Measurements from ENCODE around the gene HLTF.
A peak's percentile ranks its signal among the peaks of the same experiment; 100 is the strongest.

The HLTF gene

GRCh38 chr3:149055575-149055974 is 30.8 kb downstream of the HLTF start:
- Mint-ChIP-seq H3K4me1 (no peaks in the 10 kb centered on the region), H3K9me3 (peaks cover 6% of the 10 kb centered on the region), H3K27ac (no peak overlapping the region), H3K27me3 (no peaks in the 10 kb centered on the region), H3K36me3 (peaks cover 61% of the 10 kb centered on the region), H3K4me3 (no peak overlapping the region)
- ATAC-seq = no peak

- H3K36me3 Mint-ChIP-seq = peaks cover 58% of the 10 kb centered on the region
- no peaks in the 10 kb centered on the region for H3K9me3 Mint-ChIP-seq
- H3K27me3 Mint-ChIP-seq = no peaks in the 10 kb centered on the region
- no peak overlapping the region for H3K27ac Mint-ChIP-seq
- ATAC-seq = no peak
- no peak overlapping the region for H3K4me3 Mint-ChIP-seq
- peaks cover 11% of the 10 kb centered on the region for H3K4me1 Mint-ChIP-seq
These were observed 41.8 kb downstream of the HLTF start for GRCh38 chr3:149044339-149045083.

GRCh38 chr3:149042789-149043386 is 43.4 kb downstream of the HLTF start:
- Mint-ChIP-seq H3K27me3 (no peaks in the 10 kb centered on the region), H3K27ac (peak overlapping the region; percentile 83), H3K4me3 (peak overlapping the region; percentile 62), H3K4me1 (peaks cover 11% of the 10 kb centered on the region), H3K36me3 (peaks cover 53% of the 10 kb centered on the region), H3K9me3 (no peaks in the 10 kb centered on the region)
- ATAC-seq = no peak

- peaks cover 26% of the 10 kb centered on the region for H3K36me3 Mint-ChIP-seq
- ATAC-seq = no peak
- H3K9me3 Mint-ChIP-seq = no peaks in the 10 kb centered on the region
These were observed 48.0 kb downstream of the HLTF start for GRCh38 chr3:149038322-149038721.

GRCh38 chr3:149037684-149038083 is 48.6 kb downstream of the HLTF start:
- Mint-ChIP-seq H3K27me3 (no peaks in the 10 kb centered on the region), H3K27ac (no peak overlapping the region), H3K4me3 (no peak overlapping the region), H3K36me3 (peaks cover 24% of the 10 kb centered on the region), H3K4me1 (peaks cover 3% of the 10 kb centered on the region), H3K9me3 (no peaks in the 10 kb centered on the region)
- ATAC-seq = no peak

More at GRCh38 chr3:149038322-149038721, 48.0 kb downstream of the HLTF start:
- Mint-ChIP-seq H3K27me3 (no peaks in the 10 kb centered on the region), H3K4me1 (peaks cover 10% of the 10 kb centered on the region), H3K4me3 (no peak overlapping the region), H3K27ac (no peak overlapping the region)

GRCh38 chr3:149031096-149031495 is 55.2 kb downstream of the HLTF start:
- Mint-ChIP-seq H3K4me1 (no peaks in the 10 kb centered on the region), H3K4me3 (no peak overlapping the region), H3K9me3 (no peaks in the 10 kb centered on the region), H3K36me3 (peaks cover 23% of the 10 kb centered on the region), H3K27me3 (no peaks in the 10 kb centered on the region), H3K27ac (no peak overlapping the region)
- no peak for ATAC-seq

GRCh38 chr3:149026718-149027117 is 59.6 kb downstream of the HLTF start:
- Mint-ChIP-seq H3K27ac (no peak overlapping the region), H3K36me3 (peaks cover 48% of the 10 kb centered on the region), H3K27me3 (no peaks in the 10 kb centered on the region), H3K4me1 (no peaks in the 10 kb centered on the region), H3K9me3 (no peaks in the 10 kb centered on the region), H3K4me3 (no peak overlapping the region)
- no peak for ATAC-seq

GRCh38 chr3:149023951-149024350 is 62.4 kb downstream of the HLTF start:
- no peaks in the 10 kb centered on the region for H3K4me1 Mint-ChIP-seq
- no peaks in the 10 kb centered on the region for H3K27me3 Mint-ChIP-seq
- no peak for ATAC-seq
- H3K36me3 Mint-ChIP-seq = peaks cover 63% of the 10 kb centered on the region
- H3K27ac Mint-ChIP-seq = no peak overlapping the region
- H3K4me3 Mint-ChIP-seq = no peak overlapping the region
- no peaks in the 10 kb centered on the region for H3K9me3 Mint-ChIP-seq

- ATAC-seq = no peak
- Mint-ChIP-seq H3K36me3 (peaks cover 66% of the 10 kb centered on the region), H3K27ac (no peak overlapping the region), H3K9me3 (no peaks in the 10 kb centered on the region), H3K4me1 (no peaks in the 10 kb centered on the region), H3K27me3 (no peaks in the 10 kb centered on the region), H3K4me3 (no peak overlapping the region)
These were observed 64.5 kb downstream of the HLTF start for GRCh38 chr3:149021830-149022229.

- H3K4me3 Mint-ChIP-seq = no peak overlapping the region
- H3K4me1 Mint-ChIP-seq = no peaks in the 10 kb centered on the region
- no peak for ATAC-seq
- no peaks in the 10 kb centered on the region for H3K9me3 Mint-ChIP-seq
- H3K27me3 Mint-ChIP-seq = no peaks in the 10 kb centered on the region
- H3K27ac Mint-ChIP-seq = no peak overlapping the region
- H3K36me3 Mint-ChIP-seq = peaks cover 66% of the 10 kb centered on the region
These were observed 65.5 kb downstream of the HLTF start for GRCh38 chr3:149020839-149021252.

- Mint-ChIP-seq H3K9me3 (no peaks in the 10 kb centered on the region), H3K4me1 (no peaks in the 10 kb centered on the region), H3K36me3 (peaks cover 71% of the 10 kb centered on the region), H3K27ac (no peak overlapping the region), H3K27me3 (no peaks in the 10 kb centered on the region), H3K4me3 (no peak overlapping the region)
- no peak for ATAC-seq
These were observed 66.0 kb downstream of the HLTF start for GRCh38 chr3:149020196-149020838.

- peak; percentile 24 for ATAC-seq
- Mint-ChIP-seq H3K36me3 (peaks cover 70% of the 10 kb centered on the region), H3K4me1 (no peaks in the 10 kb centered on the region)
These were observed 66.8 kb downstream of the HLTF start for GRCh38 chr3:149019580-149019979.

GRCh38 chr3:149018247-149018646 is 68.1 kb downstream of the HLTF start:
- Mint-ChIP-seq H3K9me3 (no peaks in the 10 kb centered on the region), H3K4me1 (no peaks in the 10 kb centered on the region), H3K27ac (no peak overlapping the region), H3K4me3 (no peak overlapping the region), H3K36me3 (peaks cover 68% of the 10 kb centered on the region), H3K27me3 (no peaks in the 10 kb centered on the region)
- no peak for ATAC-seq

More at GRCh38 chr3:149019580-149019979, 66.8 kb downstream of the HLTF start:
- no peaks in the 10 kb centered on the region for H3K9me3 Mint-ChIP-seq
- H3K27me3 Mint-ChIP-seq = no peaks in the 10 kb centered on the region
- H3K4me3 Mint-ChIP-seq = no peak overlapping the region
- H3K27ac Mint-ChIP-seq = no peak overlapping the region

- H3K27me3 Mint-ChIP-seq = no peaks in the 10 kb centered on the region
- no peaks in the 10 kb centered on the region for H3K9me3 Mint-ChIP-seq
- H3K36me3 Mint-ChIP-seq = peaks cover 59% of the 10 kb centered on the region
- no peak overlapping the region for H3K27ac Mint-ChIP-seq
- no peak overlapping the region for H3K4me3 Mint-ChIP-seq
- no peaks in the 10 kb centered on the region for H3K4me1 Mint-ChIP-seq
- ATAC-seq = no peak
These were observed 69.4 kb downstream of the HLTF start for GRCh38 chr3:149016669-149017541.

- Mint-ChIP-seq H3K4me1 (no peaks in the 10 kb centered on the region), H3K36me3 (peaks cover 58% of the 10 kb centered on the region), H3K27me3 (no peaks in the 10 kb centered on the region), H3K9me3 (no peaks in the 10 kb centered on the region), H3K27ac (no peak overlapping the region), H3K4me3 (no peak overlapping the region)
- ATAC-seq = no peak
These were observed 70.1 kb downstream of the HLTF start for GRCh38 chr3:149016242-149016641.

All from stimulated activated memory B cell treated with anti-CD40 and anti-IgM and Interleukin-4, amounts not matched to agents 10 μg/mL and 1 μg/mL and 100 μg/mL, for 72 hours (primary cell).